ENCODE data around the gene CAMTA1.

CAMTA1 gene

GRCh38 chr1:7106442-7107108 lies 321.3 kb downstream of the CAMTA1 start:
- DNase-seq (ENCODE audit: low read depth in 2 of 2) = no peak

DNA sequence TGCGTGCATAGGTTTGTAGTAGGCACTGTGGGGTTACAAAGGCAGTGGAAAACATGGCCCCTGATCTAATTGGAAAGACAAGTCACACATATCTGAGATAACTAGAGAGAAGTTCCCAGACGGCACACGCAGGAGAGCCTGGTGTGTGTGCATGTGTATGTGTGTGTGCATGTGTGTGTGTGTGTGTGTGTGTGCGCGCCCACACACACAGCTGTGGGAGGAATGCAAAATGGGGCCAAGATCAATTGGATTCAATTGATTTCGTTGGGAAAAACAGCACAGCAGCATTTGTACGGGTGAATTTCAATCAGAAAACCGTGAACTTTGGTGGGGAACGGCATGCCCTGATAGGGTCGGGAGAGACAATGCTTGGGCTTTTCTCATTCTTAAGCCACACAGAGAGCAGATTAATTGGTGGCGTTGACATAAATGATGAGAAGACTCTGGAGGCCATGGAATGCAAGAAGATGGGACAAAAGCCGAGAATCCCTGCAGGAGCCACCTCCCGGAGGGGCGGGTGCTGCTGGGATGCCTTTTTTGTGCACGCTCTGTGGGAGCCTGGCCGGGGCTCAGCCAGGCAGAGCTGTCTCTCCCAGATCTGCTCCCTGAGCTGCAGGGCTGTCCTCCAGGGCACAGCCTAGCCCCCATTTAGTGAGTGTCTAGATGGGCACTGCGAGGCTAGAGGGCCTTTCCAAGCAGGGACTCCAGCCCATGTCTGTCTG lies 322.0 kb downstream of the CAMTA1 start:
- no peak for DNase-seq (ENCODE audit: low read depth in 2 of 2)

GRCh38 chr1:7108251-7108650 lies 323.0 kb downstream of the CAMTA1 start:
- no peak for DNase-seq (ENCODE audit: low read depth in 2 of 2)

DNA sequence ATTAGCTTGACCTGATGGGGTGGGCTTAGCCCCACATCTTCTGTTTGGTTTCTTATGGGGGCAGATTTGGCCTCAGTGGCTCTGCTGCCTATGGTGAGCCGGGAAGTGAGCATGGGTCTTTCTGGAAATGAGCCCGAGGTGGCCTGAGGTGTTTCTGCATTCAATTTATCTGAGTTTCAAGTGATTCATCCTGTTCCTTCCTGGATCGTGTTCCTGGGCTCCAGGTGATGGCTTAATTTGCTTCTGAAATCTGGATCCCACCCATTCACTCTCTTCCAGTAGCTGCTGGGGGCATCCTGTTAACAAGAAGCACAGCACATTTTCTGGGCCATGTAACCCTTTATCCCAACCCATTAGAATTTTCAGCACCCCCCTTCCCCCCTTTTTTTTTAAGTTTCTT lies 324.6 kb downstream of the CAMTA1 start:
- DNase-seq (ENCODE audit: low read depth in 2 of 2) = no peak

DNA sequence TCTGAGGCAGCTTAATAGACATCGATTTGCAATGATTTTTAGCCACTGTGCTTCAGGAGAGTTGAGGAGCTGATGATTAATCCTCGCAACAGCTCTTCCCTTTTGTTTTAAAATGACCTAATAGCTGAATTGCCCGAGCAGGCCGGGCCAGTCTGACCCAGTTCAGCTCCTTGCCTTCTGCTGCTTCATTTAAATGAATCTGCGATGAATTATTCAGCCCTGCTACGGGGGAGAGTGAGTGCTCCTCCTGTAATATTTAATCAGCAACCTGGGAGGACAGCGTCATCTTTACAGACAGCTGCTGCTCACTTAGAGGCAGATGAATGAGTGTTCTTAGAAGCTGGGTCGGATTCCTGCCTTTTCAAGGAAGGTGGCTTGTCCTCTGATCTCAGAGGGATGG lies 325.1 kb downstream of the CAMTA1 start:
- no peak for DNase-seq (ENCODE audit: low read depth in 2 of 2)

DNA sequence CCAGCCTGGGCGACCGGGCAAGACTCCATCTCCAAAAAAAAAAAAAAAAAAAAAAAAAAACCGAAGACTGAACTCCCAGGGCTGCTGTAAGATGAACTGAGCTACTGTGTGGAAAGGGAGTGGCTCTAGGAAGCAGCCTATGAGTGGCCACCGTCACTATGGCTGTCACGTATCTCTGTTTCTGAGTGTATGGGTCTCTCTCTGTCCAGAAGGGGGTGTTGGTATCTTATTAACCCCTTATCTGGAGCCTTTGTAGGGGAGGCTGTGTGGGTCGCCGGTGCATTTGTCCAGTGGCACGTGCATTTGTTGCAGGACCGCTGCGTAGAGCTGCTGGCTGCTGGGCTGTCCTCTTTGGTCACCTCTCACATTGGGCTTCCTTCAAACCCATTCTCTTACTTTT lies 326.6 kb downstream of the CAMTA1 start:
- no peak for DNase-seq (ENCODE audit: low read depth in 2 of 2)

GRCh38 chr1:7113136-7113535 lies 327.9 kb downstream of the CAMTA1 start:
- DNase-seq (ENCODE audit: low read depth in 2 of 2) = no peak

DNA sequence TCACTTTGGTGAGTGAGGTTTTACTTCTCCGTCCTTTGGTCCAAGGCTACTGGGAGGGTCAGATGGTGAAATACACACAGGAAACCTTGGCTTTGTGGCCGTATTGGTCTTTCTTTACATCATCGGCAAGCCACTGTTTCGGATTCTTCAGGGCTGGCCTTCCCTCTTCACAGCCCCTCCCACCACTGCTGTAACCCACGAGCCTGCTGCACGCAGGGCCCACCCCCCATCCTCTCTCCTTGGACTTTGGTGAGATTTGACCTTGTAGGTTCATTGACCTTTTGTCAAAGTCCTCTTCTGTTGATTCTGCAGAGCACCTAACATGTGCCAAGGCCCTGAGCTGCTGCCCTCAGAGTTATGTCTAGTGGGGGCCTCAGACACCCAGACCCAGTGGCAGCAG lies 328.6 kb downstream of the CAMTA1 start:
- DNase-seq (ENCODE audit: low read depth in 2 of 2) = no peak

GRCh38 chr1:7116001-7116400 lies 330.7 kb downstream of the CAMTA1 start:
- no peak for DNase-seq (ENCODE audit: low read depth in 2 of 2)

- DNase-seq (ENCODE audit: low read depth in 2 of 2) = no peak
Observed at GRCh38 chr1:7117399-7118281, 332.4 kb downstream of the CAMTA1 start.

DNA sequence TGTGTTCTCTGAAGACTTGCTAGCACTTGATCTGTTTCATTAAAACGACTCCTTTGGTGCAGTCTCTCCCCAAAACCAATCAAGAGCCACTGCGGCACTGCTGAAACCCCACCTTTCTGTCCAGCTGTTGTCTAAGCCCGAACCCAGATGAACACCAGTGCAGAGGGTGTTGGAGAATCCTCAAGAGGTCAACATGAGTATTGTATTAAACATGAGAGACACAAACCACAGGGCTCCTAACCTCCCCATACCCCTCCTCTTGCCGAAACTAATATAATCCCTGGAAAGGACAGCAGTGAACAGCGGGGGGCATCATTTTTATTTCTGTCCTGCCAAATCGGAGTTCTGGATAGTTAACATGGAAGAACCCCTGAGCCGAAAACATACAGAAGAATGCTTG lies 333.9 kb downstream of the CAMTA1 start:
- DNase-seq (ENCODE audit: low read depth in 2 of 2) = no peak

DNA sequence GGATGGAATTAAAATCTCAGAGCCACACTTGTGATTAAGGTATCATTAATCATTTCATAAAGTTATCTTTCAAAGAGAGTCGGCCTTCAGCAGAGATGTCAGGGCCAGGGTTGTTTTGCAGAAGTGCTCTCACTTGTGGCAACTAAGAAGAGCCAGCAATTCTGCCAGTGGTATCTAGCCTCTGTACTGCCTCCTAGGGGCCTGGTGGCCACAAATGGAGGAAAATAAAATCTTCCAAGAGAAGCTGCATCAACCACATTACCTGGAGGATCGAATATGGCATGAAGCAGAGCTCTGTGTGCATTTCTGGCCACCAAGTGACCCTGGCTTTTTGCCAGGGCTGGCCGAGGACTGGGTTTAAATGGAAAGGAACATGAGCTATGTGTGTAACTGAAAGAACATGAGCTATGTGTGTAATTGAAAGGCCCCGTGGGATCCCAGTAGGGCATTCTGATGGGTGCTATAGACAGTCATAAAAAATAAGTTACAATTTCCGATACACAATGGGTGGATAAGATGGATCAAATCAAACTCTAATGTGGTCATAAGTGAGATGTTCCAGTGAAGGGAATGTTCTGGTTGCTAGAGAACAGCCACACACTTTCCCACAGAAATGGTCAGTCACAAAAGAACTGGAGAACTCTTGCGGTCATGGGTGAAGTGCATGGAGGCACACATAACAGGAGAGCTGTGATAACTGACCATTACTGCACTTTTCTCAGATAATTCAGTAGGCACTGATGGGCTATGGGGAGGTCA lies 335.8 kb downstream of the CAMTA1 start:
- no peak for DNase-seq (ENCODE audit: low read depth in 2 of 2)

DNA sequence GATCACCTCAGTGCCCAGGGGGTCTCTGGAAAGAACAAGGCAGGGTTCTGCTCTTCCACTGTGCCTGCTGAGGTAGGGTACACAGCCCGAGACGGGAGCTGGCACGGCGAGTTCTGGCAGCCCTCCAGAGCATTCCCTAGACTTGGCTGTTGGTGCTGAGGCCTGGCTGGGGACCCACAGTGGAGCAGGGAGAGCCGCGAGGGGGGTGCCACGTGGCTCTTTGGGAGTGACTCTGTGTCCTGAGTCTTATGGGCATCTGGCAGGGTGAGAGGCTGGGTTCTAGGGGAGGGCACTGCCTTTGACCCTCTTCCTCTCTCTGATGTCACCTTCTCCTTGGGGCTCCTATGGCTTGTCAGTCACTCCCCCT lies 336.4 kb downstream of the CAMTA1 start:
- DNase-seq (ENCODE audit: low read depth in 2 of 2) = no peak

- no peak for DNase-seq (ENCODE audit: low read depth in 2 of 2)
Observed at GRCh38 chr1:7127322-7128075, 342.2 kb downstream of the CAMTA1 start.

GRCh38 chr1:7128293-7128692 lies 343.0 kb downstream of the CAMTA1 start:
- DNase-seq (ENCODE audit: low read depth in 2 of 2) = no peak

GRCh38 chr1:7130127-7130526 lies 344.9 kb downstream of the CAMTA1 start:
- no peak for DNase-seq (ENCODE audit: low read depth in 2 of 2)

GRCh38 chr1:7135493-7135892 lies 350.2 kb downstream of the CAMTA1 start:
- no peak for DNase-seq (ENCODE audit: low read depth in 2 of 2)

- DNase-seq (ENCODE audit: low read depth in 2 of 2) = no peak
Observed at GRCh38 chr1:7136166-7136953, 351.1 kb downstream of the CAMTA1 start.

- DNase-seq (ENCODE audit: low read depth in 2 of 2) = no peak
Observed at GRCh38 chr1:7140251-7140650, 355.0 kb downstream of the CAMTA1 start.

DNA sequence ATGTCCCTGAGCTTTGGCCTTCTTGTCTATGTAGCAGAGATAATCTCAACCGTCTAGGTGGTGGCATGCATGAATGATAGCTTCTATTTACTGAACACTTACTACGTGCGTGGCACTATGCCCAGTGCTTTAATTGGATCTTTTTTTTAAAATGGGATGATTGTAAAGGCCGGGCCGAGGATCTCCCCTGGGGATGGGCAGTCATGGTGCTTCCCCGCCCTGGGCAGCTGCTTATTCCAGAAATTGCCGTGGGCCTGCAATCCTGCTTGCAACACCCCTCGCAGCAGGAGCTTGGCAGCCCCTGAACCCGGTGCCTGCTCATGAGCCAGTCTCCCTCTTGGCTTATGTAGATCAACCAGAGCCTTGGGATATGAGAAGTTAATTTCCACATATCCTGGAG lies 360.7 kb downstream of the CAMTA1 start:
- no peak for DNase-seq (ENCODE audit: low read depth in 2 of 2)
